Measurements from ENCODE around the gene LDLRAD2.

Gene LDLRAD2

GRCh38 chr1:21860971-21861370 lies 48.9 kb downstream of the LDLRAD2 start:
- no peak for DNase-seq (ENCODE audit: low spot score)

- no peak for DNase-seq (ENCODE audit: low spot score)
Measured at GRCh38 chr1:21861602-21862429, 49.8 kb downstream of the LDLRAD2 start.

GRCh38 chr1:21863981-21864380 lies 51.9 kb downstream of the LDLRAD2 start:
- no peak for DNase-seq (ENCODE audit: low spot score)

- DNase-seq (ENCODE audit: low spot score) = no peak
Measured at GRCh38 chr1:21864730-21865129, 52.7 kb downstream of the LDLRAD2 start.

- DNase-seq (ENCODE audit: low spot score) = no peak
Measured at GRCh38 chr1:21865609-21865942, 53.5 kb downstream of the LDLRAD2 start.

- peak; percentile 67 for DNase-seq (ENCODE audit: low spot score)
Measured at GRCh38 chr1:21865943-21866706, 54.1 kb downstream of the LDLRAD2 start.

GRCh38 chr1:21866707-21867043 lies 54.6 kb downstream of the LDLRAD2 start:
- no peak for DNase-seq (ENCODE audit: low spot score)

- DNase-seq (ENCODE audit: low spot score) = no peak
Measured at GRCh38 chr1:21867451-21867996, 55.5 kb downstream of the LDLRAD2 start.

GRCh38 chr1:21868482-21868881 lies 56.4 kb downstream of the LDLRAD2 start:
- DNase-seq (ENCODE audit: low spot score) = no peak

- DNase-seq (ENCODE audit: low spot score) = no peak
Measured at GRCh38 chr1:21868941-21869454, 56.9 kb downstream of the LDLRAD2 start.

- no peak for DNase-seq (ENCODE audit: low spot score)
Measured at GRCh38 chr1:21869620-21870121, 57.6 kb downstream of the LDLRAD2 start.

- DNase-seq (ENCODE audit: low spot score) = no peak
Measured at GRCh38 chr1:21870611-21871010, 58.5 kb downstream of the LDLRAD2 start.

- DNase-seq (ENCODE audit: low spot score) = no peak
Measured at GRCh38 chr1:21871943-21872342, 59.9 kb downstream of the LDLRAD2 start.

GRCh38 chr1:21872445-21873079 lies 60.5 kb downstream of the LDLRAD2 start:
- DNase-seq (ENCODE audit: low spot score) = no peak

- no peak for DNase-seq (ENCODE audit: low spot score)
Measured at GRCh38 chr1:21873174-21873573, 61.1 kb downstream of the LDLRAD2 start.

GRCh38 chr1:21873761-21874160 lies 61.7 kb downstream of the LDLRAD2 start:
- no peak for DNase-seq (ENCODE audit: low spot score)

- no peak for DNase-seq (ENCODE audit: low spot score)
Measured at GRCh38 chr1:21874328-21874727, 62.3 kb downstream of the LDLRAD2 start.

All from NAMALWA (cell line).